ENCODE data around the gene SLC47A2.

Gene SLC47A2

GRCh38 chr17:19649274-19649541 lies 67.2 kb downstream of the SLC47A2 start:
- TF ChIP-seq POU2F2 (IDR thresholded peaks at IDR 0.05; ENCODE audit: low read depth, low read length), result no peak
- no peak for TF ChIP-seq POLR2AphosphoS5 (IDR thresholded peaks at IDR 0.05; ENCODE audit: low read depth, low read length)
- no peak for TF ChIP-seq POLR2A (IDR thresholded peaks at IDR 0.05; ENCODE audit: low read depth, low read length)
- TF ChIP-seq PAX5 (IDR thresholded peaks at IDR 0.05; ENCODE audit: insufficient read depth, low read length, severe bottlenecking), result no peak
- no peak for TF ChIP-seq SPI1 (IDR thresholded peaks at IDR 0.05; ENCODE audit: low read depth, low read length)
- TF ChIP-seq TAF1 (IDR thresholded peaks at IDR 0.05; ENCODE audit: low read depth, low read length), result no peak
- FAIRE-seq (no peak), DNase-seq (ENCODE audit: insufficient read length, low spot score) (no peak)

GRCh38 chr17:19648475-19649273 lies 67.7 kb downstream of the SLC47A2 start, which contains the start of gene ALDH3A2:
ALDH3A2 (plus strand) TSS chr17:19648751; CDS start chr17:19648972, 221 bp downstream.
- FAIRE-seq, result peak; percentile 97
- peak; percentile 97 for DNase-seq (ENCODE audit: insufficient read length, low spot score)
- TF ChIP-seq TAF1 (IDR thresholded peaks at IDR 0.05; ENCODE audit: low read depth, low read length), result peak; percentile 63; the same call in 1 of the 2 replicates
- TF ChIP-seq POLR2A (IDR thresholded peaks at IDR 0.05; ENCODE audit: low read depth, low read length), result peak; percentile 74; the same call in 1 of the 2 replicates
- TF ChIP-seq POLR2AphosphoS5 (IDR thresholded peaks at IDR 0.05; ENCODE audit: low read depth, low read length), result 0 out of 2 replicates have a peak, but pooled peaks have one; percentile 39
- no peak for TF ChIP-seq POU2F2 (IDR thresholded peaks at IDR 0.05; ENCODE audit: low read depth, low read length)
- TF ChIP-seq SPI1 (IDR thresholded peaks at IDR 0.05; ENCODE audit: low read depth, low read length), result no peak
- peak; percentile 74 for TF ChIP-seq PAX5 (IDR thresholded peaks at IDR 0.05; ENCODE audit: insufficient read depth, low read length, severe bottlenecking)

- FAIRE-seq (no peak), DNase-seq (ENCODE audit: insufficient read length, low spot score) (peak; percentile 29)
- TF ChIP-seq PAX5 (IDR thresholded peaks at IDR 0.05; ENCODE audit: insufficient read depth, low read length, severe bottlenecking), result no peak
- no peak for TF ChIP-seq TAF1 (IDR thresholded peaks at IDR 0.05; ENCODE audit: low read depth, low read length)
- no peak for TF ChIP-seq SPI1 (IDR thresholded peaks at IDR 0.05; ENCODE audit: low read depth, low read length)
- TF ChIP-seq POLR2A (IDR thresholded peaks at IDR 0.05; ENCODE audit: low read depth, low read length), result no peak; the same call in 1 of the 2 replicates
- no peak; the same call in 1 of the 2 replicates for TF ChIP-seq POU2F2 (IDR thresholded peaks at IDR 0.05; ENCODE audit: low read depth, low read length)
- no peak for TF ChIP-seq POLR2AphosphoS5 (IDR thresholded peaks at IDR 0.05; ENCODE audit: low read depth, low read length)
These were observed 68.5 kb downstream of the SLC47A2 start for GRCh38 chr17:19647697-19648474.

DNA sequence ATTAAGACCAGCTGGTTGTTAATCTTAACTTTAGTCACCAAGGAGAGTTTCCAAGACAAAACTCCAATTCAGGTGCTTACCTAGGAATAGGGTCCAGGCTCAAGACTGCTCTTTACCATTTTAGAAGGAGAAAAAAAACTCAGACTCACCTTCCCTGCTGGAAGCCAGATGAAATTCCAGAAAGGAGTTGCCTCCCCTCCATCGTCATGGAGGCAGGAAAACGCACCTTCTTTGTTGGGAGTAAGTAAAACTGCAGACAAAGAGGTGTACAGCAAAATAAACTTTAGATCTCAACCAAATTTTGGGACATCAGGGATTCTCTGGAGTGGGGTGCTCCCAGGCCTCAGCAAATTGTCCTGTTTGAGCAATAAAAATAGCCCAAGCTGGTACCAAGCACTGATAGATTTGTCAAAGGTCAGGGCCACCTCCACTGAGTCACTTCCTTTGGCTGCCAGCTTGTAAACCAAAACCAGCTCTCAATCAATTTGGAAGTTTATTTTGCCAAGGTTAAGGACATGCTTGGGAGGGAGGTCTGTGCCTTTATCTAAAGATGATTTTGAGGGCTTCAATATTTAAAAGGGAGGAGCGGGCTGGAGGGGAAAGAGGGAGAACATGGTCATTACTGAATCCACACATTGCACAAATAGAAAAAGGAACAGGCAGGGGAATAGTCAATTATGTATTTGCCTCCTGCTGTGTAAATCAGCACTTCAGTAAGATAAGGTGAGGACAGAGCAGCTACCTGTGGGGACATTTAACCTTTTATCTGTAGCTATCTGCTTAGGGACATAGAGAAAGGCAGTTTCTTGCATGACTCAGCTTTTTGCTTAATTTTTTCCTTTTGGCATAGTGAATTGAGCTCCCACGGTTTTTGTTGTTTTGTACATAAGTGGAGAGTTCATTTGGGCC lies 69.3 kb downstream of the SLC47A2 start:
- no peak for DNase-seq (ENCODE audit: insufficient read length, low spot score)
- TF ChIP-seq TAF1 (IDR thresholded peaks at IDR 0.05; ENCODE audit: low read depth, low read length) (no peak), POLR2A (IDR thresholded peaks at IDR 0.05; ENCODE audit: low read depth, low read length) (no peak), PAX5 (IDR thresholded peaks at IDR 0.05; ENCODE audit: insufficient read depth, low read length, severe bottlenecking) (no peak), POU2F2 (IDR thresholded peaks at IDR 0.05; ENCODE audit: low read depth, low read length) (no peak), POLR2AphosphoS5 (IDR thresholded peaks at IDR 0.05; ENCODE audit: low read depth, low read length) (no peak), SPI1 (IDR thresholded peaks at IDR 0.05; ENCODE audit: low read depth, low read length) (no peak)
- FAIRE-seq, result no peak

- DNase-seq (ENCODE audit: insufficient read length, low spot score) (peak; percentile 30), FAIRE-seq (peak; percentile 80)
- TF ChIP-seq PAX5 (IDR thresholded peaks at IDR 0.05; ENCODE audit: insufficient read depth, low read length, severe bottlenecking) (no peak), POLR2AphosphoS5 (IDR thresholded peaks at IDR 0.05; ENCODE audit: low read depth, low read length) (no peak), TAF1 (IDR thresholded peaks at IDR 0.05; ENCODE audit: low read depth, low read length) (no peak), POLR2A (IDR thresholded peaks at IDR 0.05; ENCODE audit: low read depth, low read length) (no peak), SPI1 (IDR thresholded peaks at IDR 0.05; ENCODE audit: low read depth, low read length) (no peak), POU2F2 (IDR thresholded peaks at IDR 0.05; ENCODE audit: low read depth, low read length) (no peak)
These were observed 70.6 kb downstream of the SLC47A2 start for GRCh38 chr17:19645734-19646201.

DNA sequence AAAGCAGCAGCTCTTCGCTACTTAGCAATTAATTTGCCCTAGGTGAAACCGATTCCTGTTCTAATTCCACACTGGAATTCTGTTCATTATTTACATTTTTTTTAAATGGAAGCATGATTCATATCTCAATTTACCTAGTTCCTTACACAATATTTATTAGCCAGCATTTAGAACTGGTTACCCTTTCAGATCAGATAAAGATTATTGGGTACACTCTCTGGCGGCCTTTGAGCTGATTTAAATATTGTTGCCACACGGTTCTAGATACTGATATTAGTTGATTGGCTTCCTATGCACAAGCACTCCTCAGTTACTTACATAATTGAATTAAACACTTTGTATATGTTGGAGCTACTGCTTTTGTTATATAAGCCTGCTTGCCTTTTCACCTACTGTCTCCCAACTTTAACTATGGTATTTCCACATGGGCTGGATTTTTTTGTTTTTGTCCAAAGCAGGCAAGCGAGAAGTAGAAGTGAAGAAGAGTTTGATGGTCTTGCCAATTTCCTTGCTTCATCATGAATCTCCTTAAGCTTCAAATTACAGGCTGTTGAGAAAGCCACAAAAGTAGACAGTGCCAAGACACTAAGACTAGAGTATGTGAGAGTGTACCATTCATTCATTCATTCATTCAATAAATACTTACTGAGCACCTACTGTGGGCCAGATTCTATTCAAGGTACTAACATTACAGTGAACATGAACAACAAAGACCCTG lies 71.7 kb downstream of the SLC47A2 start:
- DNase-seq (ENCODE audit: insufficient read length, low spot score) (no peak), FAIRE-seq (no peak)
- TF ChIP-seq TAF1 (IDR thresholded peaks at IDR 0.05; ENCODE audit: low read depth, low read length) (no peak), POLR2A (IDR thresholded peaks at IDR 0.05; ENCODE audit: low read depth, low read length) (no peak), POU2F2 (IDR thresholded peaks at IDR 0.05; ENCODE audit: low read depth, low read length) (no peak), POLR2AphosphoS5 (IDR thresholded peaks at IDR 0.05; ENCODE audit: low read depth, low read length) (no peak), PAX5 (IDR thresholded peaks at IDR 0.05; ENCODE audit: insufficient read depth, low read length, severe bottlenecking) (no peak), SPI1 (IDR thresholded peaks at IDR 0.05; ENCODE audit: low read depth, low read length) (no peak)

- DNase-seq (ENCODE audit: insufficient read length, low spot score) (no peak), FAIRE-seq (peak; percentile 5)
- TF ChIP-seq SPI1 (IDR thresholded peaks at IDR 0.05; ENCODE audit: low read depth, low read length) (no peak), POLR2A (IDR thresholded peaks at IDR 0.05; ENCODE audit: low read depth, low read length) (no peak), PAX5 (IDR thresholded peaks at IDR 0.05; ENCODE audit: insufficient read depth, low read length, severe bottlenecking) (no peak), POU2F2 (IDR thresholded peaks at IDR 0.05; ENCODE audit: low read depth, low read length) (no peak), POLR2AphosphoS5 (IDR thresholded peaks at IDR 0.05; ENCODE audit: low read depth, low read length) (no peak), TAF1 (IDR thresholded peaks at IDR 0.05; ENCODE audit: low read depth, low read length) (no peak)
These were observed 74.0 kb downstream of the SLC47A2 start for GRCh38 chr17:19642373-19642893.

All from GM12891 (cell line).